Measurements from ENCODE around the gene NCAM1.

- TF ChIP-seq ZNF274 (IDR thresholded peaks at IDR 0.05; ENCODE audit: low read depth, low read length) (no peak), YY1 (IDR thresholded peaks at IDR 0.05; ENCODE audit: insufficient read depth, insufficient read length) (no peak), SUZ12 (IDR thresholded peaks at IDR 0.05; ENCODE audit: extremely low read depth, insufficient read depth, insufficient read length) (no peak)
These were observed 219.9 kb downstream of the NCAM1 start for GRCh38 chr11:113181094-113181493.
